ENCODE data around the gene NLGN1. TPM values are rescaled to one million over a fixed set of nuclear protein-coding genes. Genes with fewer than 3 reads are reported as not detected.

Gene NLGN1
- total RNA-seq, 1 donor = 0.10 TPM

GRCh38 chr3:173663696-173664111 is 266.2 kb downstream of the NLGN1 start:
- H3K4me3 ChIP-seq (ENCODE audit: low read length) = no peak overlapping the region
- H3K27me3 ChIP-seq (ENCODE audit: insufficient read depth, low read length) = no peaks in the 10 kb centered on the region
- no peaks in the 10 kb centered on the region for H3K4me1 ChIP-seq (ENCODE audit: insufficient read depth, low read length)
- H3K9me3 ChIP-seq (ENCODE audit: low read depth, low read length) = no peaks in the 10 kb centered on the region

- no peak overlapping the region for H3K4me3 ChIP-seq (ENCODE audit: low read length)
- no peaks in the 10 kb centered on the region for H3K4me1 ChIP-seq (ENCODE audit: insufficient read depth, low read length)
- no peaks in the 10 kb centered on the region for H3K27me3 ChIP-seq (ENCODE audit: insufficient read depth, low read length)
- no peaks in the 10 kb centered on the region for H3K9me3 ChIP-seq (ENCODE audit: low read depth, low read length)
Measured at GRCh38 chr3:173676094-173676493, 278.6 kb downstream of the NLGN1 start.

GRCh38 chr3:173681188-173681678 is 283.7 kb downstream of the NLGN1 start:
- H3K4me1 ChIP-seq (ENCODE audit: insufficient read depth, low read length) = no peaks in the 10 kb centered on the region
- H3K4me3 ChIP-seq (ENCODE audit: low read length) = no peak overlapping the region
- no peaks in the 10 kb centered on the region for H3K27me3 ChIP-seq (ENCODE audit: insufficient read depth, low read length)
- no peaks in the 10 kb centered on the region for H3K9me3 ChIP-seq (ENCODE audit: low read depth, low read length)

GRCh38 chr3:173685456-173685855 is 287.9 kb downstream of the NLGN1 start:
- no peaks in the 10 kb centered on the region for H3K4me1 ChIP-seq (ENCODE audit: insufficient read depth, low read length)
- H3K9me3 ChIP-seq (ENCODE audit: low read depth, low read length) = no peaks in the 10 kb centered on the region
- no peaks in the 10 kb centered on the region for H3K27me3 ChIP-seq (ENCODE audit: insufficient read depth, low read length)
- H3K4me3 ChIP-seq (ENCODE audit: low read length) = no peak overlapping the region

- Histone ChIP-seq H3K9me3 (ENCODE audit: low read depth, low read length) (no peaks in the 10 kb centered on the region), H3K4me1 (ENCODE audit: insufficient read depth, low read length) (no peaks in the 10 kb centered on the region), H3K27me3 (ENCODE audit: insufficient read depth, low read length) (no peaks in the 10 kb centered on the region), H3K4me3 (ENCODE audit: low read length) (no peak overlapping the region)
Measured at GRCh38 chr3:173688216-173688842, 290.8 kb downstream of the NLGN1 start.

- Histone ChIP-seq H3K27me3 (ENCODE audit: insufficient read depth, low read length) (no peaks in the 10 kb centered on the region), H3K4me3 (ENCODE audit: low read length) (no peak overlapping the region), H3K9me3 (ENCODE audit: low read depth, low read length) (no peaks in the 10 kb centered on the region), H3K4me1 (ENCODE audit: insufficient read depth, low read length) (no peaks in the 10 kb centered on the region)
Measured at GRCh38 chr3:173690542-173691180, 293.1 kb downstream of the NLGN1 start.

GRCh38 chr3:173699353-173699752 is 301.8 kb downstream of the NLGN1 start:
- H3K9me3 ChIP-seq (ENCODE audit: low read depth, low read length) = no peaks in the 10 kb centered on the region
- no peaks in the 10 kb centered on the region for H3K27me3 ChIP-seq (ENCODE audit: insufficient read depth, low read length)
- H3K4me3 ChIP-seq (ENCODE audit: low read length) = no peak overlapping the region
- H3K4me1 ChIP-seq (ENCODE audit: insufficient read depth, low read length) = no peaks in the 10 kb centered on the region

GRCh38 chr3:173700336-173700735 is 302.8 kb downstream of the NLGN1 start:
- H3K9me3 ChIP-seq (ENCODE audit: low read depth, low read length) = no peaks in the 10 kb centered on the region
- no peaks in the 10 kb centered on the region for H3K27me3 ChIP-seq (ENCODE audit: insufficient read depth, low read length)
- H3K4me1 ChIP-seq (ENCODE audit: insufficient read depth, low read length) = no peaks in the 10 kb centered on the region
- H3K4me3 ChIP-seq (ENCODE audit: low read length) = no peak overlapping the region

GRCh38 chr3:173702561-173702960 is 305.0 kb downstream of the NLGN1 start:
- no peak overlapping the region for H3K4me3 ChIP-seq (ENCODE audit: low read length)
- H3K4me1 ChIP-seq (ENCODE audit: insufficient read depth, low read length) = no peaks in the 10 kb centered on the region
- H3K27me3 ChIP-seq (ENCODE audit: insufficient read depth, low read length) = no peaks in the 10 kb centered on the region
- no peaks in the 10 kb centered on the region for H3K9me3 ChIP-seq (ENCODE audit: low read depth, low read length)

GRCh38 chr3:173703771-173704170 is 306.2 kb downstream of the NLGN1 start:
- Histone ChIP-seq H3K27me3 (ENCODE audit: insufficient read depth, low read length) (no peaks in the 10 kb centered on the region), H3K4me3 (ENCODE audit: low read length) (no peak overlapping the region), H3K4me1 (ENCODE audit: insufficient read depth, low read length) (no peaks in the 10 kb centered on the region), H3K9me3 (ENCODE audit: low read depth, low read length) (no peaks in the 10 kb centered on the region)

- Histone ChIP-seq H3K4me1 (ENCODE audit: insufficient read depth, low read length) (no peaks in the 10 kb centered on the region), H3K9me3 (ENCODE audit: low read depth, low read length) (no peaks in the 10 kb centered on the region), H3K4me3 (ENCODE audit: low read length) (no peak overlapping the region), H3K27me3 (ENCODE audit: insufficient read depth, low read length) (no peaks in the 10 kb centered on the region)
Measured at GRCh38 chr3:173706630-173707029, 309.1 kb downstream of the NLGN1 start.

- no peaks in the 10 kb centered on the region for H3K4me1 ChIP-seq (ENCODE audit: insufficient read depth, low read length)
- H3K27me3 ChIP-seq (ENCODE audit: insufficient read depth, low read length) = no peaks in the 10 kb centered on the region
- no peak overlapping the region for H3K4me3 ChIP-seq (ENCODE audit: low read length)
Measured at GRCh38 chr3:173708191-173708590, 310.6 kb downstream of the NLGN1 start.

GRCh38 chr3:173709026-173709425 is 311.5 kb downstream of the NLGN1 start:
- Histone ChIP-seq H3K4me3 (ENCODE audit: low read length) (no peak overlapping the region), H3K4me1 (ENCODE audit: insufficient read depth, low read length) (no peaks in the 10 kb centered on the region), H3K9me3 (ENCODE audit: low read depth, low read length) (no peaks in the 10 kb centered on the region), H3K27me3 (ENCODE audit: insufficient read depth, low read length) (no peaks in the 10 kb centered on the region)

More at GRCh38 chr3:173708191-173708590, 310.6 kb downstream of the NLGN1 start:
- H3K9me3 ChIP-seq (ENCODE audit: low read depth, low read length) = no peaks in the 10 kb centered on the region

GRCh38 chr3:173711619-173712018 is 314.1 kb downstream of the NLGN1 start:
- Histone ChIP-seq H3K4me1 (ENCODE audit: insufficient read depth, low read length) (no peaks in the 10 kb centered on the region), H3K4me3 (ENCODE audit: low read length) (no peak overlapping the region), H3K9me3 (ENCODE audit: low read depth, low read length) (no peaks in the 10 kb centered on the region), H3K27me3 (ENCODE audit: insufficient read depth, low read length) (no peaks in the 10 kb centered on the region)

- Histone ChIP-seq H3K9me3 (ENCODE audit: low read depth, low read length) (no peaks in the 10 kb centered on the region), H3K4me1 (ENCODE audit: insufficient read depth, low read length) (no peaks in the 10 kb centered on the region), H3K4me3 (ENCODE audit: low read length) (no peak overlapping the region), H3K27me3 (ENCODE audit: insufficient read depth, low read length) (no peaks in the 10 kb centered on the region)
Measured at GRCh38 chr3:173719585-173719984, 322.0 kb downstream of the NLGN1 start.

- Histone ChIP-seq H3K9me3 (ENCODE audit: low read depth, low read length) (no peaks in the 10 kb centered on the region), H3K4me3 (ENCODE audit: low read length) (no peak overlapping the region), H3K4me1 (ENCODE audit: insufficient read depth, low read length) (no peaks in the 10 kb centered on the region), H3K27me3 (ENCODE audit: insufficient read depth, low read length) (no peaks in the 10 kb centered on the region)
Measured at GRCh38 chr3:173725507-173725906, 328.0 kb downstream of the NLGN1 start.
